Left ventricle myocardium inferior (tissue), 1 donor: ENCODE measurements around the gene ARPIN. TPM values are rescaled to one million over a fixed set of nuclear protein-coding genes. Genes with fewer than 3 reads are reported as not detected.

ENCODE experiments used
- DNase-seq: peaks from one replicate; pipeline ENCODE4 v3.0.0-alpha.2; 2020
- H3K27ac ChIP-seq: fragments of 200-600 bp; replicated peaks from 2 replicates; pipeline ENCODE4 v1.8.0; 2021
- H3K27me3 ChIP-seq: fragments of 200-600 bp; 2 replicates; pipeline ENCODE4 v1.8.0; 2021; ENCODE audit warnings: low read depth
- H3K36me3 ChIP-seq: fragments of 200-600 bp; 2 replicates; pipeline ENCODE4 v1.8.0; 2021
- H3K4me1 ChIP-seq: fragments of 200-600 bp; 2 replicates; pipeline ENCODE4 v1.8.0; 2021
- H3K4me3 ChIP-seq: fragments of 200-600 bp; 2 replicates; pipeline ENCODE4 v1.8.0; 2021; ENCODE audit warnings: mild to moderate bottlenecking, moderate library complexity
- H3K9me3 ChIP-seq: fragments of 200-600 bp; replicated peaks from 2 replicates; pipeline ENCODE4 v1.8.0; 2021
- CTCF ChIP-seq: fragments of 200-600 bp; IDR thresholded peaks from 2 replicates; pipeline ENCODE4 v1.8.0; 2021; ENCODE audit warnings: antibody characterized with exemption, mild to moderate bottlenecking, borderline replicate concordance
- intact Hi-C: fragments of 100-400 bp; cut with micrococcal nuclease; formaldehyde crosslinking; loops from one replicate; pipeline ENCODE4 v1.11.0; 2022
- total RNA-seq: library from RNA; stranded (reverse); fragmentation: NEBNext Ultra II Directional; extraction: Animal tissue kit (Norgen Biotek cat#: 25700); gene quantifications from one replicate; pipeline ENCODE4 v1.2.1, GENCODE V29; 2021
- donor health status: DM: no; HTN: yes; CAD: no; lungs with severe emphysema.

ARPIN gene
- total RNA-seq, 1 donor from 2014 or later: 11.4 TPM

GRCh38 chr15:89903015-89903857 is 9.5 kb downstream of the ARPIN start:
- no peak for TF ChIP-seq CTCF
- no peak overlapping the region for H3K27ac ChIP-seq
- H3K9me3 ChIP-seq: no peaks in the 10 kb centered on the region
- intact Hi-C loops: no loop called here
- no peaks in the 10 kb centered on the region for H3K27me3 ChIP-seq
- H3K4me1 ChIP-seq: peaks cover 14% of the 10 kb centered on the region
- H3K4me3 ChIP-seq: no peak overlapping the region
- H3K36me3 ChIP-seq: peaks cover 39% of the 10 kb centered on the region
- DNase-seq: no peak

- Histone ChIP-seq H3K36me3 (peaks cover 33% of the 10 kb centered on the region), H3K4me1 (peaks cover 14% of the 10 kb centered on the region), H3K27me3 (no peaks in the 10 kb centered on the region), H3K9me3 (no peaks in the 10 kb centered on the region), H3K27ac (peak overlapping the region; percentile 77), H3K4me3 (no peak overlapping the region)
- DNase-seq: peak; percentile 36
- intact Hi-C loops: no loop called here
- no peak for TF ChIP-seq CTCF
These were observed 11.9 kb downstream of the ARPIN start for GRCh38 chr15:89900849-89901248.

GRCh38 chr15:89899951-89900567 is 12.7 kb downstream of the ARPIN start:
- Histone ChIP-seq H3K4me1 (peaks cover 14% of the 10 kb centered on the region), H3K9me3 (no peaks in the 10 kb centered on the region), H3K36me3 (peaks cover 33% of the 10 kb centered on the region), H3K27ac (peak overlapping the region; percentile 77), H3K27me3 (no peaks in the 10 kb centered on the region), H3K4me3 (no peak overlapping the region)
- TF ChIP-seq CTCF: no peak
- intact Hi-C loops: loop anchor here (10.0 kb wide), 1 partner anchor 175 kb away; no protein-coding TSS in a partner anchor
- no peak for DNase-seq

GRCh38 chr15:89899295-89899945 is 13.3 kb downstream of the ARPIN start:
- H3K4me1 ChIP-seq: peaks cover 20% of the 10 kb centered on the region
- H3K27ac ChIP-seq: no peak overlapping the region
- H3K9me3 ChIP-seq: no peaks in the 10 kb centered on the region

More at GRCh38 chr15:89899295-89899945, 13.3 kb downstream of the ARPIN start:
- DNase-seq: no peak
- H3K27me3 ChIP-seq: no peaks in the 10 kb centered on the region
- intact Hi-C loops: loop anchor here (10.0 kb wide), 1 partner anchor 175 kb away; no protein-coding TSS in a partner anchor
- no peak for TF ChIP-seq CTCF
- no peak overlapping the region for H3K4me3 ChIP-seq
- peaks cover 28% of the 10 kb centered on the region for H3K36me3 ChIP-seq
